HG02642 (cell line): Measurements from ENCODE around the gene CDH13.
A peak's percentile ranks its signal among the peaks of the same experiment; 100 is the strongest.

ENCODE experiments used
- ATAC-seq: cut with Tn5 transposase; IDR thresholded peaks from one replicate; pipeline ENCODE4 v1.9.1; 2021; ENCODE audit warnings: mild to moderate bottlenecking; ENCODE audit not compliant: unreplicated experiment, poor library complexity

Gene CDH13

DNA sequence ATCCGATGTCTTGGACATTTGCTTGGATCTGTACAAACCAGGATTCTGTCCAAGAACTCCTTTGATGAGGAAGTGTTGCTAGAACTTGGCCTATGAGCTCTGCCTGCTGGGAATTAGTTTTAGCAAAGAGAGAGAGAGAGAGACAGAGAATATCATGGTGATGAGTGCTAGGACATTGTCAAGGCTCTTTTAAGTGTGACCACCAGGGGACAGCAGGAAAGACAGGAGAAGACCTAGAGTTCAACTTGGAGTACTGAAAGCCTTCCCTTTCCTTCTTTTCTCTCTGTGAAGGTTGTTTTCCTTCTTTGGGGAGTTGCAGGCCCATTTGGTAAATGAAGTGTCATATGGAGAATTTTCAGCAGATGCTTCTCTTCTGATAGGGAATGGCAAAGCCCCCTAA, 791.8 kb downstream of the CDH13 start:
- ATAC-seq = no peak

DNA sequence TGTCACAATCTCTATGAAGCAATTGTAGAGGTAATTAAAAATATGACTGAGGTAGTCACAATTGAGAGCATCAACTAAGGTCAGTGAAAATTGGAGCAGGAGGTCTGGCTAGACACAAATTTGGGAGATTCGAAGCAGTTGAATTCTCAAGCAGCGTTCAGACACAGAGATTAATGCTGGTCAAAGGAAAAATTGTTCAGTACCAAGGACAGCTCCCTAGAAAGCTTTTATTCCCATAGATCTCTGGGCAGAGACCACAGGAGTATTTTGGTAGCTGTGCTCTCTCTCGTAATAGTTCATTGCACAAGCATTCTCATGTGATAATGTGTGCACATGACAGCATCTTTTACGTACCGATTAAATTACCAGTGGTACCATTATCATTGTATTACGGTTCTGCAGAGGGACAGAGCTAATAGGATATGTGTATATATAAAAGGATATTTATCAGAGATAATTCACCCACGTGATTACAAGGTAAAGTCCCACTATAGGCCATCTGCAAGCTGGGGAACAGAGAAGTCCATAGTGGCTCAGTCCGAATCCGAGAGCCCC, 793.5 kb downstream of the CDH13 start:
- no peak for ATAC-seq

DNA sequence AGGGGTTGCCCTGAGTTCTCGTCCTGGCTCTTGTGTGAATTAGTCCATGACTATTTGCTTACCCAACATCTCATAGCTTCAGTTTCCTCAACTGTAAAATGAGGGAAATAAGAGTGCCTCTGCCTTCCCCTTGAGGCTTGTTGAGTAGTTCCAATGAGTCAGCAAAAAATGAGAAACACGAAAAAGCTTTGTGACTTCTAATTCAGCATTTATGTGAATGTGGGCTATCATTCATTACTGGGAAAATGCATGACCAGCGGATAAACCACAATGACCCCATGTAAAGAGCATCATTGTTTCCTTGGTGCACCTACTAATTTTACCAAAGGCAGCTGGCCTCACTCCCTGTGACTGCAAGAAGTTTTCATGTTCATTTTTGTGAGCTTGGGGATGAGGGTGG, 806.4 kb downstream of the CDH13 start:
- no peak for ATAC-seq

DNA sequence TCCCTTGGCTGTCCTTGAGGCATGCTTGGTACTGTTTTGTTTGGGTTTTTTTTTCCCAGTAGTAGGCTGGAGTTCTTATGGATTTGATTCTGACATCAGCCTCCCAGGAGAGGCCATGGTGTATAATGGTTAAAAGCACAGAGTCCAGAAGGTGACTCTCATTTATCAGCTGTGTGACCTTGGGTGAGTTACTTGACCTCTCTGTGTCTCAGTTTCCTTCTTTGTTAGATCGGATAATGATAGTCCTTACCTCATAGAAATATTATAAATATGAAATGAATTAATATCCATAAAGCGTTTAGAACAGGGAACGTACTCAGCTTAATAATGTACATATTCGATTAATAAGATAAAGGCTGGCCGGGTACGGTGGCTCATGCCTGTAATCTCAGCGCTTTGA, 810.3 kb downstream of the CDH13 start:
- no peak for ATAC-seq

DNA sequence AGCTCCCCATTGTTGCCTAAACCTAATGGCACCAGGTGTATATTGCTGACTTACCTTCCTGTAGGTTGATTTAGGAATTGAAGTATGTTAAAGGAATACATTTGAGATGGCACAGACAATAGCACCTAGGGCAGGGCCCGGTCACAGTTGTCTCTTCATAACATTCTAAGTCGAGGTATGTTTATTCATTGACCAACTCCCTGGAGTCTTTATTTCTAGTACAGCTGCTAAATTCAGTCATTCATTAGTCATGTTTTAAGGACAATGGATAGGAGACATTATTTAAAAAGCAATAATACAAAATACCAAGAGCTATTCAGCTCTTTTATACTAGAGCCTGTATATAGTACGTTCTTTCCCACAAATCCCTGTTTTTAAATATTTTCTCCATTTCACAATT, 811.6 kb downstream of the CDH13 start:
- ATAC-seq = no peak

DNA sequence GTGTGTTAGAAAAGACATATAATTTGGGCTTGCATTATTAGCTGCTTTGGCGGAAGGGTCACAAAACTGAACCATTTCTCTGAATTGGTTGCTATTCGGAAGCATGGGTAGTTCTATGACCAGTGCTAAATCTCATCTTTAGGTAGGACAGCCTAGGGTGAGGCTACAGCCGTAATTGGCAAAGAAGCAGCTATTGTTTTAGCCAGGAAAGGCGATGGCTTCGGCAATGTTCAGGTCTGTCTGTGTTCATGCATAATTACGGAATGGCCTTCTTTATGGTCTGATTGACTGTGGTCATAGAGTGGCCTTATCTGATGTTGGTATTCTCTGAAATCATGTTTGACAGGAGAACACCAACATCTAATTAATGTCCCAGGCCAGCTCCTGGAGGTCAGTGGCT, 812.6 kb downstream of the CDH13 start:
- ATAC-seq = no peak

DNA sequence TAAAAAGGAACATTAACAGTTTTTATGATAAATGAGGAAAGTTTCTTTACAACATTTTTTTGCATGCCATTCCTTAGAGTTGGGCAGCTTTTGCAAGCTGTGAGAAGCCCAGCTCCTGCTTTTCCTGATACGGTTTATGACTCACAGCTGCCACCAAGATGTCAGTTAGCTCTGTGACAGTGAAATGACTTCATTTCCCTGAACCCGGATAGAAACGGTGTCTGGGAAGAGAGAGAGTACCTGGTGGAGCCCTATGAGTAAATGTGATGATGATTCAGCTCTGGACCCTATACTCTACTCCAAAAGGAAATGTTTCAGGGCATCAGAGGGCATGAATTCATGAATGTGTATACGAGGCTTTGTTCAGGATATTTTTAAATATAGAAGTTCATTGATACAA, 814.7 kb downstream of the CDH13 start:
- no peak for ATAC-seq

DNA sequence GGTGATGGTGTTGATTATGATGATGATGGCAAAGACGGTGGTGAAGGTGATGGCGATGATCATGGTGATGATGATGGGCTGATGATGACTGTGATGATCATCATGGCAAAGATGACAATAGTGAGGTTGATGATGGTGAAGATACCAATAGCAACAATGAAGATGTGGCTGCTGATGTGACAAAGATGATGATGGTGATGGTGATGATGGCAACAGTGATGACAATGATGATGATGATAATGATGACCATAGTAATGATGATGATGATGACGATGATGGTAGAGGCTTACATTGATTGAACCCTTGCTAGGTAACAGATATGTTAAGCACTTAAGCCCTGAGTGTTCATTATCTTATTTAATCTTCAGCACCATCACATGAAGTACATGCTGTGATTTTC, 817.2 kb downstream of the CDH13 start:
- ATAC-seq = no peak

DNA sequence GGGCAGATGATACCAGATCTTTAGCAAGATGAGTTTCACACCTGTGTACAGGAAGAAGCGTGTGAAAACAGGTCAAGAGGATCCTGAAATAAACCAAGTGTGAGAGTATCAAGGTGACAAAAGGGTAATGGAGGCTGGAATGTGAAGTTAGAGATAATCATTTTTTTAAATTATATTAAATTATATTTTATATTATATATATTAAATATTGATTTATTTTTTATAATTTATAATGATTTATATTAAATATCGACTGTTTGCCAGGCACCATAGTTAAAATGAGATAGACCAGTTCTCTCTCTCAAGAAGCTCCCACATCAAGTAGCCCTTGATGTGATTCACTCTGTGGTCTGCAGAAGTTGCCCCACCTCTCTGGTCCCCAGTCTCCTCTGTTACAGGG, 820.8 kb downstream of the CDH13 start:
- no peak for ATAC-seq

DNA sequence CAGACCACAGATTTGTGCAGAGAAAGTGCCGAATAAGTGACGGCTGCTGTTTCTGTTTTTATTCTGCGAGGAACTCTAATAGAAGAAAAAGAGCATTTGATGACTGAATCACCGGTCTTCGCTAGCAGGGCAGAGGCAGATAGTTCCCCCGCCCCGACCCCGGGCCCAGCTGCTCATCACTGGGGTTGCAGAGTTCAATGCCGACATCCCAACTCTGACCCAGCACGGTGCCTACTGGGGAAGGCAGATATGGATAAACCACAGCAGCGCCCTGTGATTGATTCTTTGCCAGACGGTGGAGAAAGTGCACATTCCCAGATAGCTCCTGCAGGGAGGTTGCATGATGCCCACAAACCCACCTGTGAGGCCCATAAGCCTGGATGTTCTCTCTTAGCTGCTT, 823.1 kb downstream of the CDH13 start:
- no peak for ATAC-seq

DNA sequence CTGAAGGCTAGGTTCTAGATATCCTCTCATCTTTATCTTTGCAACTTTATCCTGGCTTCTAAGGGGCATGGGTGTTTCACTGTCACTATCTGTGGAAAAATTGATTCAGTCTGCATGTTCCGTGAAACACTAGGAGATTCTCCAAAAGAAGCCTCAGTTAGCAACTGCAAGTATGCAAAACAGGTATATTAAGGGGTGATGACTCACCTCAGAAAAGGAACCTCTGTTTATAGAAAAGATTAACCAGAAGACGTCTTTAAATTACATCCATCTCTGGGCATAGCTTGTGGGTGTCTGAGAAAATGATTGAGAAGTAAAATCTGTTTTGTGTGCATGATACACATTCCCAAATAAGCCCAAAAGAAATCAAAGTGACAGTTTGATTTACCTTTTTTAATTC, 827.2 kb downstream of the CDH13 start:
- ATAC-seq = peak; percentile 60

DNA sequence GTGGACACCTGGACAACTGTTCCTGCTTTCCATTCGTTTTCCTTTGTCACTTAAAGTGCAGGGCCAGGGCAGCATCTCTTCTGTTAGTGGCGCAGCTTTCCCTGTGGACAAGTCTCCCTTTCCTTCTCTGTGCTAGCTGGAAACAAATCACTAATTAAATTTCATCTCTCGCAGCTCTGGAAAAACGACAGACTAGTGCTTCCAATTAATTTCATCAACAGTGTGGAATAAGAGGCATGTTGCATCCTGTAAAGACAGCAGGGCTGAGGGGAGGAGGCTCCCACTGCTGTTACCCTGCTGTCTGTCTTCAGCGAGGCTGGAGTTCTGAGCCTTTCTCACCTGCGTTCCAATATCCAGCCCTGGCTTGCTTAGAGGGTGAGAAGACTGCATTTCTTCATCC, 828.9 kb downstream of the CDH13 start:
- ATAC-seq = no peak

DNA sequence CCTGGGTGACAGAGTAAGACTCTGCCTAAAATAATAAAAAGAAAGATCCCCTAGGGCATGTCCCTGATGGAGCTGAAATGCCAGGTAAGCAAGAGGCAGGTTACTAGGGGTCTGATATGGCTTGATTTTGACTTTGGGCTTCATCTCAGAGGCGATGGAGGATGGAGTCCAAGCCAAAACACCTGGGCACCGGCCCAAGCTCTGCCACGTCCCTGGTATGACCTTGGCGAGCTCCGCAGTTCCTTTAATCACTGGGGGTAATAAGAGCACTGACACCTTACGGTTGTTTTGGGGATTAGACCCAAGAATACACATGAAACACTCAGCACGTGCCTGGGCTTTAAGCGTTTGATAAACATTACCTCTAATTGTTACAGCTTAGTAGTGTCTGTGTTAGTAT, 830.2 kb downstream of the CDH13 start:
- no peak for ATAC-seq

DNA sequence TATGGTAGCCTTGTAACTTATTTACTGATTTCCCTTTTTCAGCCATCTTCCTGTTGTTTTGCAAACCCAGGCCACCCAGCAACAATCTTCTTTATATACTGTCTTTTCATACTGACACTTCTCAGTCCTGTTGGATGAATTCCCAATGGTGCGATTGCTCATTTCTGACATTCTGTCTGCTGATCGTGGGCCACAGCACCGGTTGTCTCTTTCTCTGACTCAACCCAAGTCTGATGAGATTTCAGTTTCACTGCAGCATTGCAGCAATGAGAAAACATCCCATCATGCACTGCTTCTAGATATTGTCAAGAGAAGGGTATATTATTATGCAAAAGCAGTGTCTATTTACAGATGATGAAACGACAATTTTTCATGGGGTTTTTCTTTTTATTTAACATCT, 831.8 kb downstream of the CDH13 start:
- ATAC-seq = peak; percentile 86

DNA sequence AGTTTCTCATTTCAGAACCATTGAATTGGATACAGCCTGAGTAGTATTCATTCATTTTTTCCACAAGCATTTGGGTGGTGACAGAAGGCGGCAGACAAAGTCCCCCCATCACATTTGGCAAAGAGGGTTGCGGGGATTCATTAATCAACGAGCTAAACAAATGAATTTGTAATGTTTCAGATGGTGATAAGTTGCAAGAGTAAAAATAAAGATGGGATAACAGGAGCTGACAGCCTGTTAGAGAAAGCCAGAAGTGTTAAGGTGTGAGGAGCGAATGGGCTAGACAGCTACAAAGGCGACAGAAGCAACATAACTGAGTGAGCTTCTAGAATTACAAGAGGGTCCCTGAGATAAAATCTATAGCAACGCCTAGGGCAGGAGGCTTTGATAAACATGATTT, 838.2 kb downstream of the CDH13 start:
- no peak for ATAC-seq

DNA sequence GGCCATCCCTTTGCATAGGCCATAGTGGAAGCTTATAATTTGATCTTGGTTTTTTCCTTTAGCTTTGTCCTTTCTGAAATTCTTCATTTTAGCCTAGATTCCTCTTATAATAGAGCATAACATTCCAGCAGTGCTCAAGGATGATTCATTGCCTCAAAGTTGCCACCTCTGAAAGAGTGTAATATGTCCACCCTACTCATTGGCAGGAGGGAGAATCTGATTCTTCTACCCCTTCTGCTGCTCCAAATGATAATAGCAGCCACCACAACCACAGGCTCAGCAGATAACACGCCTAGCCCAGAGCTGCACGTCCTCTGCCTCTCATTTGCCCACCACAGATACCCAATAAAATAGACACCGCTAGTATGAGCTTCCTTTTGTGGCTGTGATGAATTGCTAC, 843.6 kb downstream of the CDH13 start:
- ATAC-seq = no peak

DNA sequence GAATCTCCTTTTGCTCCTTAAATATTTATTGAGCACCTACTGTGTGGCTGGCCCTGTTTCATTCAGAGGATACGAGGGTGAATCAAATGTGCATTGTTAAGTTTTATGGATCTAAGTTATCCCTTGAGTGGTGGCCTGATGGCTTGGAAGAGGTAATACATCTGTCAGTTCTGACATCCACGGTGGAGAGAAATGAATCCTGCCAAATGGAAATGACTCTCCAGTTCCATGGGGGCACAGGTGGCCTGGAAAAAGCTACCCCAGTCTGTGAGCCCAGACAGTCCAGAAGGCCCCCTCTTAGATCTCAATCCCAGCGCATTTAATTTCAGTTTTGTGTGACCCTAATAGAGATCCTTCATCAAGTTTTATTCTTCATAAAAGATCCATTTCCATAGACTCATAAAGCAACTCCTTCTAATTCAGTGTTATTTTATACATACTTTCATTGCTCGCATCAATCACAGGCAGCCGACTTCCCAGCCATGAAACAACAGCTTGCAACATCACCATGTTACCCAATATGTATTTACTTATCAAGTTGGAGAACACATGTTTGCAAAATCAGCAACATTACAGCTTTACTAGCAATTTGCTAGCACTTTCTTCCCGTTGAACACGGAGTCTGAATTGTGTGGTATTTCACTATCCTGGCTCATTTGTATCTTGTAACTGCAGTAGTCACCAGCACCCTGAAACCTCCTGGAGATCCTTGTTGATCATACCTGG, 846.2 kb downstream of the CDH13 start:
- no peak for ATAC-seq

DNA sequence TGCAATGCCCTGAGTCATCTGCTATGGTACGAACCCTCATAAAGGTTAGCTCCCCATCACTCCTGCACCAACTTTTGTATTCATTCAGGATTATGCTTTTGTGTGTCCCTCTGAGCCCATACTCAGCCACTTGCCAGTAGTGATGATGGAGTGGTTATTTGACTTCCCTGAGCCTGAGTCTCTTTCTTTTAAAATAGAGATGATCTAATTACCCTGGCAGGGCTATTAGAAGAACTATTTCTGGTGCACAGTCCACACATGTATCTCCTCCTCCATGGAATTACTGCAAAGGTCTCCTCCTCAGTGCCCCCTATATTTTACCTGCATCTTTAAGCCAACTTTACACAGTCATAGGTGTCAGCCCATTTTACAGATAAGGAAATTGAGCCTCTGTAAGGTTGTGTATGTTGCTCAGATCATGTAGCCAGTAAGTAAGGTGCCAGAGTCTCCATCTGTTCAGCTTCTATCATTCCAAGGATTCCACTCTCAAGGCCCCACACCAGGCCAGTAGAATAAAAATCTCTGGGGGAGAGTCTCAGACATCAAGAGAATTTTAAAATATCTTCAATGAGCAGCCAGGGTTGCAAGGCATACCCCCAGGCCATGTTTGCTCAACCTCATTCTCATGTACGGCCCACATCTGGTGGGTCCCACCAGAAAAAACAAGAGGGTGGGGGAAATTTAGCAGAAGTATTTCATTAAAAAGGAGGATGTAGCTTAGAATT, 847.3 kb downstream of the CDH13 start:
- no peak for ATAC-seq

DNA sequence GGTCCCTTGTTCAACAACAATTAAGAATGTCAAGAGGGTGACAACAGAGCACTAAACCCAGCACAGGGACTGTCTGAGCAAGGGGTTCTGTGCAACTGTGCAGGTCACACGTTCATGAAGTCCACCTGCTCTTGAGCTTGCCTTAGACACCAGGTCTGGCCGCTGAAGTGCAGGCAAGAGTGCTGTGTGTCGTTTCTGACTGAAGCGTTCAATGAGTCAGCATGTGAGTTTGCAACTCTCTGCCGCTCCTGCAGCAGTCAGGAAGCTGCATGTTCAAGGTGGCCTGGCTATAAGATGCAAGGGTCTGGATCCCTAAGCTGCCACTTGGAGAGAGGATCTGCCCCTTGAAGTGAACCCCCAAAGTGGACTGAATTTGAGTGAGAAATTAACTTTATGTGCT, 848.3 kb downstream of the CDH13 start:
- no peak for ATAC-seq

DNA sequence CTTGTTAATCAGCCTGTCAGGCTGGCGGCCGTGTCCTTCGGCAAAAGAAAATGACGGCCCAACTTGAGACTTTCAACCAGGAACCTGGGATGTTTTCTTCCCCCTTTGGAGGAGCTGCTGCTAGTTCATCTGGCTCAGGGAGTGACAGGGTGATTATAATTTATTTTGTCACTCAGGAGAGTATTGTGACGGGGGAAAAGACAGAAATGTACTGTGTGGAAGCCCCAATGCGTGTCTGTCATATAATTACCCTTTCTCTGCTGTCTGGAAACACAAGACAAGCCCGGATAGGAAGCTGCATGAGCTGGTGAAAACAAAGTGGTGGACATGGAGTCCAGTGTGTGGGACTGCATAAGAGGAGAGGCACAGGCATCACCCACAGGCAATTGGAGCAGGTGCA, 854.8 kb downstream of the CDH13 start:
- no peak for ATAC-seq

DNA sequence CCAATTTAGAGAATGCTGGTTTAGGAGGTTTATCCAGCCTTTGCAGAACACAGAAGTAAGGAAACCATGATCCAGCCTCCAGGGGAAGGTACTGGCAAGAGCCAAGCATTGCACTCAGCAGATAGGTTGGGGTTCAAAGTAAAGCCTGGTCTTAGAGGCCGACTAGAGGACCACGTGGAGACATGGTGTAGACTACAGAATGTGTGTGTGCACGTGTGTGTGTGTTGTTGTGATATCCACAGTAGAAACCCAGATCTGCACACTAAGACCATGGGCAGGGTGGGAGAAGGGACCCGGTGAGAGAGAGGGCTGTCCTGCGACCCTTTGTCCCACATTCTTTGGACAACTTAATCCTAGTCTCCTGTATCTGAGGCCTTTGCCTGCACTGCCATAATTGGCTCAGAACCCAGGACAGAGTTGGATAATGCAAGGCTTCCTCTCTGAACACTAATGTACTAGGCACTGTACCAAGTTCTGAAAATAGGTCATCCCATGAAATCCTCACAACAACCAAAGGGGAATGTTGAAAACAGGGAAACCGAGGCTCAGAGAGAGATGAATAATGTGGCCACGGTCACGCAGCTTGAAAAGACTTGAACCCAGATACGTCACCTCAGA, 855.9 kb downstream of the CDH13 start:
- no peak for ATAC-seq
